Upper lobe of left lung (tissue), 4 donors: ENCODE results near the gene MFAP5.

Experiments used
- EP300 ChIP-seq, 4 donors: sonication (generic); formaldehyde crosslinking; IDR thresholded peaks; one replicate each; pipeline ENCODE4 v1.5.1; 2017; ENCODE audit warnings: antibody characterized with exemption in 4 of 4, control low read depth in 2 of 4
- POLR2A ChIP-seq, 4 donors: fragments of 450-650 bp; IDR thresholded peaks; one replicate each; pipeline ENCODE4 v1.5.1; 2016 to 2017; ENCODE audit warnings: antibody characterized with exemption in 4 of 4, mild to moderate bottlenecking in 2 of 4
- POLR2AphosphoS5 ChIP-seq, 2 donors: sonication (generic); formaldehyde crosslinking; IDR thresholded peaks; one replicate each; pipeline ENCODE4 v1.5.1; 2017; ENCODE audit warnings: antibody characterized with exemption in 2 of 2
- TF ChIP-seq, protein P1 (sequence below), 6 experiments: fragments of 450-650 bp in 4 of 6; fragments of 200-600 bp in 2 of 6; sonication (generic) in 2 of 6; IDR thresholded peaks; one replicate each; pipeline ENCODE4 v1.5.1; 2016 to 2019; ENCODE audit warnings: antibody characterized with exemption in 6 of 6

DNA sequence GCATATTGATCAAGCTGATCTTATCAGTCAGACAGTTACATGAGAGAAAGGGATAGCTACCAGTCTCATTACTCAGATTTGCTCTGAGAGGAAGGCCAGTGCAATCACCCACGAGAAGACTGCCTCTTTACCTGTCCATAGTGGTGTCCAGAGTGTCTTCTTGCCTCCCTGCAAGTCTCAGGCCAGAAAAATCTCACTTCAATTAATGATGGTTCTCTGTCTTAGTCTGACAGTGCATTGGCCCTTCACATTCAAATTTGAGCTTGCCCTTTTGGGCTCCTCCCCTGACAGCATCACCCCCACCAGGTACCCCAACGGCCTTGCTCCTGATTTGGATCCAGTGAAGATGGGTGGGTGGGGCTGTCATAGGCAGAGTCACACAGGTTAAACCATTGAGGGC is 50.0 kb downstream of the MFAP5 start, which contains the start of gene AICDA:
- TF ChIP-seq POLR2A (IDR thresholded peaks at IDR 0.05) (no peak), EP300 (IDR thresholded peaks at IDR 0.05) (no peak), POLR2AphosphoS5 (IDR thresholded peaks at IDR 0.05) (no peak)
- TF ChIP-seq, protein P1, sequence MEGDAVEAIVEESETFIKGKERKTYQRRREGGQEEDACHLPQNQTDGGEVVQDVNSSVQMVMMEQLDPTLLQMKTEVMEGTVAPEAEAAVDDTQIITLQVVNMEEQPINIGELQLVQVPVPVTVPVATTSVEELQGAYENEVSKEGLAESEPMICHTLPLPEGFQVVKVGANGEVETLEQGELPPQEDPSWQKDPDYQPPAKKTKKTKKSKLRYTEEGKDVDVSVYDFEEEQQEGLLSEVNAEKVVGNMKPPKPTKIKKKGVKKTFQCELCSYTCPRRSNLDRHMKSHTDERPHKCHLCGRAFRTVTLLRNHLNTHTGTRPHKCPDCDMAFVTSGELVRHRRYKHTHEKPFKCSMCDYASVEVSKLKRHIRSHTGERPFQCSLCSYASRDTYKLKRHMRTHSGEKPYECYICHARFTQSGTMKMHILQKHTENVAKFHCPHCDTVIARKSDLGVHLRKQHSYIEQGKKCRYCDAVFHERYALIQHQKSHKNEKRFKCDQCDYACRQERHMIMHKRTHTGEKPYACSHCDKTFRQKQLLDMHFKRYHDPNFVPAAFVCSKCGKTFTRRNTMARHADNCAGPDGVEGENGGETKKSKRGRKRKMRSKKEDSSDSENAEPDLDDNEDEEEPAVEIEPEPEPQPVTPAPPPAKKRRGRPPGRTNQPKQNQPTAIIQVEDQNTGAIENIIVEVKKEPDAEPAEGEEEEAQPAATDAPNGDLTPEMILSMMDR (IDR thresholded peaks at IDR 0.05), result no peak
